Measurements from ENCODE around the gene P2RX6.
A peak's percentile ranks its signal among the peaks of the same experiment; 100 is the strongest.

The P2RX6 gene

DNA sequence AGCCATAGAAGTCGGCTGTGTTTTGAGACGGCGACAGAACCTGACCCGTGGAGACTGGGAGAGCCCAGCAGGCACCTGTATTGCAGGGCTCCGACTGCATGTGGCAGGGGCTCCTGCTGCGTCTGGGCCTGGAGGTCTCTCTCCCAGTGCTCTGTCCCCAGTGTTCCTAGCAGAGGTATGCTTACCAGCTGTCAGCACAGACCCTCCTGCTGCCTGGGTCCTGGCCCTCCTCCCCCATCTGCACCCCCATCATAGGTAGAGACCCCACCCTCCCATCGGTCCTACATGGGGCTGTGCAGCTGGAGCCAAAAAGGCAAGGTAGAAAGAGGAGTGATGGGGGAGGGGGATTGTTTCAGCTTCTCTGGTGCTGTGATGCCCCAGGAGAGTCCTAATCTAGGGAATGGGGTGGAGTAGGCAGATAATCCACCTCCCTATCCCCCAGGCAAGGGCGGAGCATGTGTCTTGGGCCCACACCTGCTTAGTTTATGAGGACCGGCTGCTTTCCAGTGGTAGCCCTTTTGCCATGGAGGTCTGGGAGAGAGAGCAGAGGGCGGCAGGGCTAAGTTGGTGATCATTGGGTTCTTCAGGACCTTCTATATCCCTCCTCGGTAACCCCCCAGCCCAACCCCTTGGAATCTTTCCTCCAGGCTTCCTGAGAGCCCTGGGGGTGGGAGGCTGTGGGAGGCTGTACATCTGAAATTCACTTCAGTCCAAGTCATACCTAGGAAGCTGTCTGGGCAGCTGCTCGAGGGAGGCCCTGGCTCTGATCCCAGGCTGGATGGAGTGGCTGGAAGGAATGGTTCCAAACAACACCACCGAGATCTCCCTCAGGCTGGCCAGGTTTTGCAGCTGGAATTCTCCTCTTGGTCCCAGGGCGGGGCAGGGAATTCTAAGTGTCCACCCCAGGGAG is 12.1 kb downstream of the P2RX6 start:
- H3K4me3 ChIP-seq (ENCODE audit: low read length), result no peak overlapping the region
- peak; percentile 76 for DNase-seq (ENCODE audit: low read depth)
- TF ChIP-seq, protein P1, sequence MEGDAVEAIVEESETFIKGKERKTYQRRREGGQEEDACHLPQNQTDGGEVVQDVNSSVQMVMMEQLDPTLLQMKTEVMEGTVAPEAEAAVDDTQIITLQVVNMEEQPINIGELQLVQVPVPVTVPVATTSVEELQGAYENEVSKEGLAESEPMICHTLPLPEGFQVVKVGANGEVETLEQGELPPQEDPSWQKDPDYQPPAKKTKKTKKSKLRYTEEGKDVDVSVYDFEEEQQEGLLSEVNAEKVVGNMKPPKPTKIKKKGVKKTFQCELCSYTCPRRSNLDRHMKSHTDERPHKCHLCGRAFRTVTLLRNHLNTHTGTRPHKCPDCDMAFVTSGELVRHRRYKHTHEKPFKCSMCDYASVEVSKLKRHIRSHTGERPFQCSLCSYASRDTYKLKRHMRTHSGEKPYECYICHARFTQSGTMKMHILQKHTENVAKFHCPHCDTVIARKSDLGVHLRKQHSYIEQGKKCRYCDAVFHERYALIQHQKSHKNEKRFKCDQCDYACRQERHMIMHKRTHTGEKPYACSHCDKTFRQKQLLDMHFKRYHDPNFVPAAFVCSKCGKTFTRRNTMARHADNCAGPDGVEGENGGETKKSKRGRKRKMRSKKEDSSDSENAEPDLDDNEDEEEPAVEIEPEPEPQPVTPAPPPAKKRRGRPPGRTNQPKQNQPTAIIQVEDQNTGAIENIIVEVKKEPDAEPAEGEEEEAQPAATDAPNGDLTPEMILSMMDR (IDR thresholded peaks at IDR 0.05; ENCODE audit: insufficient read depth, low read depth, low read length, missing control alignments), result no peak

DNA sequence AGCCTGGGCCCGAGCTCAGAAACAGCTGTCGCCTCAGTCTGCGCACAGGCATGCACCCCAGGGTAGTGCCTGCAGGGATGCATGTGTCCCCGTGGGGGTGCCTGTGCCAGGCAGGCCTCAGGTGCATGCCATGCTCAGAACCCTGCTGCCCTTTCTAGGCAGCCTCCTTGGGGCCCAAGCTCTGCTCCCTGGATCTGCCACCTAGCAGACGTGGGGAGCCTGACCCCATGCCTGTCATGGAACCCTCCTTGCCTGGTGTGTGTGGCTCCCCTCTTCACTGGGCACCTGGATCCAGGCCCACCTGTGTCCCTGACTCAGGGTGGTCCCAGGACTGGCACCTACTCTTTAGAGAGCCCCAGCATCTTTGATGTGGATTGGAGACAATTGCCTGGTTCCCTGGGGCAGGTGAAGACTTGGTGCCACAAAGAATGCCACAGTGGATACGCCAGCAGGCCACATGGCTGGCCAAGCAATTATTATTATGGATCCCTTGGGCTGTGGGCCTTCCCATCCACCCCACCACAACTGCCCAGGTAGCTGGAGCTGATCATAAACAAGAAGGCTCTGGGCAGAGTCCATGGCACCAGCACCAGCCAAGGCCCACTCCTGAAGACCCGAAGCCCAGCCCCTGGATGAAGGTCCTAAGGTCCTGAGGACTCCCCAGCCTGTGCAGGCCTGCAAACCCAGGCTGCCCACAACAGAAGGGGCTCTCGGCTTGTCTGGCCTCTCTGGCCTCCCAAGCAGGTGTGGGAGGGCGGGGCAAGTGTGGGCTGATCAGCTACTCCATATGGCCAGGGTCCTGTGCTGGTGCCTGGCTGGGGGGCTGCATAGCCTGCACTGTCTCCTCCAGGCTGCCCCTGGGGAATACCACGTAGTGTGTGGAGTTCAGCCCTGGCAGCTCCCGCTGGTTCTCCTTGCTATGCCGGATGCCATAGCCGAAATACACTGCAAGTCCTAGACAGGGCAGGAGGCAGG is 13.6 kb downstream of the P2RX6 start:
- TF ChIP-seq, protein P1 (IDR thresholded peaks at IDR 0.05; ENCODE audit: insufficient read depth, low read depth, low read length, missing control alignments), result no peak
- DNase-seq (ENCODE audit: low read depth), result no peak
- no peak overlapping the region for H3K4me3 ChIP-seq (ENCODE audit: low read length)

DNA sequence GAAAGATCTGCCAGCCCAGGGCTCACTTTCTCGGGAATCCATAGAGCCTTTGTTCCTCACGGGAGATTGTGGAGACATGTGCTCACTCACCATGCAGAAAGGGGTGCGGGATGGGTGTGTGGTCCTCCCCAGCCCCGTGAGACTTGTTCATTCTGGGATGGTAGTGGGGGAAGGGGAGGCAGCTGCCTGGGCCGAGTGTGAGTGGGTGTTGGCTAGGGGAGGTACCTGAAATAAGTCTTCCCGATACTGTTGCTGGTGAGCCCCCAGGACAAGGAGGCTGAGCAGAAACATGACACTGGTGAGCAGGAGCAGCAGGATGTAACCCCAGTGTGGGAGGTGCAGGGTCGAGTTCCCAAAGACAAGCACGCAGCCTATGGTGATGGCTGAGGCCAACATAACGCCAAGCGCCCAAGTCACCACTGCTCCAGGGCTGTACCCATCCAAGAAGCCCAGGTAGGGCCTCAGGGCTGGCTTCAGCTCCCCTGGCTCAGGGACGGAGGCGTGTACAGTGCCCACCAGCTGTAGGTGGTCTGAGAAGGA is 14.6 kb downstream of the P2RX6 start:
- H3K4me3 ChIP-seq (ENCODE audit: low read length), result no peak overlapping the region
- DNase-seq (ENCODE audit: low read depth), result no peak
- TF ChIP-seq, protein P1 (IDR thresholded peaks at IDR 0.05; ENCODE audit: insufficient read depth, low read depth, low read length, missing control alignments), result no peak

DNA sequence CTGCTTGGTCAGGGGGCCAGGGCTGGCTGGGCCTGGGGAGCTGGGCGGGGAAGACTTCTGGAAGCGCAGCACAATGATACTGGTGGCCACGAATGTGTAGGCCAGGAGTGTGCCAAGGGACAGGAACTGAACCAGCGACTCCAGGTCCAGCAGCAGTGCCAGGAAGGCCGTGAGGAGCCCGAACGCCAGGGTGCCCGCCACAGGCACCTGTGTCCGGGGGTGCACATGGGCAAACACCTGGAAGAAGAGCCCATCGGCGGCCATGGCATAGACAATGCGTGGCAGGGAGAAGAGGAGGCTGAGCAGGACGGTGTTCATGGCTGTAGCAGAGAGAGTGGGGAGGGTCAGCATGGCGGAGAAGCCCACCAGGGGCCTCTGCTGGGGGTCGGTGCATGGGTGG is 15.1 kb downstream of the P2RX6 start:
- DNase-seq (ENCODE audit: low read depth), result no peak
- TF ChIP-seq, protein P1 (IDR thresholded peaks at IDR 0.05; ENCODE audit: insufficient read depth, low read depth, low read length, missing control alignments), result no peak
- no peak overlapping the region for H3K4me3 ChIP-seq (ENCODE audit: low read length)

DNA sequence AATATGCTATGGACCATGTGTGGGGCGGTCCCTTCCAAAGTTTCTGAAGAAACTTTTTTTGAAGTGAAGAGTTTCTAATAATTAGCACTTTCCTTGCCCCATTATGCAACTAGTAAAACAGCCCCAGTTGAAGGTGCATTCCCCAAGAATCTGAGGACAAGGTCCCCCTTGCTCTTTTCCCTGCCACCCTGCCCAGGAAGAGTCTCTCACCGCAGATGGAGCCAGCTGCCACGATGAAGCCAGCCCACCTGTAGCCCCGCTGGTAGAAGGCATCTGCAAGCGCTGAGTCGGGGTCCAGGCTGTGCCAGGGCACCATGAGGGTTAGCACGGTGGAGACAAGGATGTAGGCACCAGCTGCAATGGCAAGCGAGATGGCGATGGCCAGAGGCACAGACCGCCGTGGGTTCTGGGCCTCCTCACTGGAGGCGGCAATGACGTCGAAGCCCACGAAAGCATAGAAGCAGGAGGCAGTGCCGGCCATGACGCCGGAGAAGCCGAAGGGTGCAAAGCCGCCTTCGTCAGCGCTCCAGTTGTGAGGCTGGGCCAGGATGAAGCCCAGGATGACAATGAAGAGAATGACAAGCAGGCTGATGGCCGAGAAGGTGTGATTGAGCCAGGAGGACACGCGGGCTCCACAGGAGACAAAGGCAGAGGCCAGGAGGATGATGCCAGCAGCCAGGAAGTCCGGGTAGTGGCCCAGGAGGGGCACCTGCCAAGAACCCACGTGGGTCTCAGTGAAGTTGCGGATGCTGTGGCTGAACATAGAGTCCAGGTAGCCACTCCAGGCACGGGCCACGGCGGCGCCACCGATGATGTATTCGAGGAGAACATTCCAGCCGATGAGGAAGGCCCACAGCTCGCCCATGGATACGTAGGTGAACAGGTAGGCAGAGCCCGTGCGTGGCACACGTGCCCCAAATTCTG is 15.9 kb downstream of the P2RX6 start:
- H3K4me3 ChIP-seq (ENCODE audit: low read length), result no peak overlapping the region
- no peak for DNase-seq (ENCODE audit: low read depth)
- TF ChIP-seq, protein P1 (IDR thresholded peaks at IDR 0.05; ENCODE audit: insufficient read depth, low read depth, low read length, missing control alignments), result no peak

DNA sequence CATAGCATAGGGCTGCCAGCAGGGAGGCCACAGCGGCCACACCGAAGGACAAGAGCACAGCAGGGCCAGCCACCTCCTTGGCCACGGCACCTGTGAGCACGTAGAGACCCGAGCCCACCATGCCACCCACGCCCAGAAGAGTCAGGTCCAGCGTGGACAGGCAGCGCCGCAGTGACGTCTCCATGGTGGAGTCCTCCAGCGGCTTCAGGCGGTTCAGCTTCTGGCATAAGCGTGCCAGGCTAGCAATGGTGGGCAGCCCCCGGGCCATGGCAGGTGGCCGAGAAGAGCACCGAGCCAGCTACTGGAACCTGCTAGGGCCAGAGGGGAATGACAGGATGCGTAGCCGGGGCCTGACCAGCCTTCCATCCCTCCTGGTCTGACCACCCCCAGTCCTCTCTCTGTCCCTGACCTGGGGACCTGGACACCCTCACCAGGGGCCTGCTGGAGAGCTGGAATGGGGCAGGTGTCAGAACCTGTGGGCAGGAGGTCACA is 16.6 kb downstream of the P2RX6 start:
- DNase-seq (ENCODE audit: low read depth), result no peak
- TF ChIP-seq, protein P1 (IDR thresholded peaks at IDR 0.05; ENCODE audit: insufficient read depth, low read depth, low read length, missing control alignments), result no peak
- H3K4me3 ChIP-seq (ENCODE audit: low read length), result no peak overlapping the region

Data from epithelial cell of esophagus (primary cell).